KMS-11 (cell line): ENCODE results near the gene ATXN7.

Source experiments
- H2AFZ ChIP-seq: fragments of 200-600 bp; sonication (generic); 2 replicates; pipeline ENCODE4 v1.6.1; 2016; ENCODE audit warnings: antibody characterized with exemption, mixed run types, low read depth
- H3K27ac ChIP-seq: fragments of 200-600 bp; sonication (generic); 2 replicates; pipeline ENCODE4 v1.6.1; 2016; ENCODE audit warnings: mild to moderate bottlenecking, mixed run types
- H3K27me3 ChIP-seq: fragments of 200-600 bp; sonication (generic); 2 replicates; pipeline ENCODE4 v1.6.1; 2017; ENCODE audit warnings: mild to moderate bottlenecking, low read depth, mixed run types, moderate library complexity; ENCODE audit not compliant: insufficient read depth
- H3K36me3 ChIP-seq: fragments of 200-600 bp; sonication (generic); 2 replicates; pipeline ENCODE4 v1.6.1; 2017; ENCODE audit warnings: mild to moderate bottlenecking, mixed run types; ENCODE audit not compliant: insufficient read depth
- H3K4me1 ChIP-seq: fragments of 200-600 bp; sonication (generic); 2 replicates; pipeline ENCODE4 v1.6.1; 2016; ENCODE audit warnings: mild to moderate bottlenecking, low read depth, mixed run types; ENCODE audit not compliant: poor library complexity, severe bottlenecking
- H3K4me2 ChIP-seq: fragments of 200-600 bp; sonication (generic); 2 replicates; pipeline ENCODE4 v1.7.0; 2016; ENCODE audit warnings: mild to moderate bottlenecking, mixed run types
- H3K4me3 ChIP-seq: fragments of 200-600 bp; sonication (generic); IDR thresholded peaks from 2 replicates; pipeline ENCODE4 v1.6.1; 2017; ENCODE audit warnings: low read depth, low read length, mixed read lengths; ENCODE audit not compliant: insufficient read depth
- H3K79me2 ChIP-seq: fragments of 200-600 bp; sonication (generic); 2 replicates; pipeline ENCODE4 v1.6.1; 2016; ENCODE audit warnings: low read depth, mixed run types; ENCODE audit not compliant: insufficient read depth
- H3K9ac ChIP-seq: fragments of 200-600 bp; sonication (generic); 2 replicates; pipeline ENCODE4 v1.6.1; 2016; ENCODE audit warnings: mild to moderate bottlenecking, mixed run types
- H4K20me1 ChIP-seq: fragments of 200-600 bp; sonication (generic); 2 replicates; pipeline ENCODE4 v1.6.1; 2016; ENCODE audit warnings: mild to moderate bottlenecking, mixed run types; ENCODE audit not compliant: insufficient read depth
- TF ChIP-seq, protein P1 (sequence below): fragments of 200-600 bp; sonication (generic); conservative IDR thresholded peaks from 2 replicates; pipeline ENCODE4 v1.6.1; 2017; ENCODE audit warnings: low read depth, mild to moderate bottlenecking, antibody characterized with exemption, low read length, moderate library complexity, mixed read lengths

Gene ATXN7

DNA sequence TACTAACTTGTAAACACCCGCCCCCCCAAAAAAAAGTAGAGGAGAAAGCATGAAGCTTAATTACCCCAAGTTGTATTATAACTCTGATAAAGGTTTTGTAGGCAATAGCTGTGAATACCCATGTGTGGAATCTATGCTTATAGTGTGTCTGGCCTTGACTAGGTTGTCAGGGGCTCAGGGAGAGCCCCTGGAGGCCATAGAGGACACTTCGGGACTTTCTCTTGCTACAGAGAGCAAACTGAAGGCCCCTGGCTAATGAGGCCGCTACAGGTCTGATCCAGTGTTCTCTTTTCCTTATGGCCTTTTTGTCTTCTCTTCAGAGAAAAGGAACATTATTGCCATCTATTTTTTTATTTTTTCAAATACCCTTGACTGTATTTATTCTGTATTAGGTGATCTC is 67.6 kb downstream of the ATXN7 start:
- no peak overlapping the region for H3K27ac ChIP-seq
- no peaks in the 10 kb centered on the region for H4K20me1 ChIP-seq
- no peaks in the 10 kb centered on the region for H3K27me3 ChIP-seq
- H2AFZ ChIP-seq, result no peak overlapping the region
- TF ChIP-seq, protein P1, sequence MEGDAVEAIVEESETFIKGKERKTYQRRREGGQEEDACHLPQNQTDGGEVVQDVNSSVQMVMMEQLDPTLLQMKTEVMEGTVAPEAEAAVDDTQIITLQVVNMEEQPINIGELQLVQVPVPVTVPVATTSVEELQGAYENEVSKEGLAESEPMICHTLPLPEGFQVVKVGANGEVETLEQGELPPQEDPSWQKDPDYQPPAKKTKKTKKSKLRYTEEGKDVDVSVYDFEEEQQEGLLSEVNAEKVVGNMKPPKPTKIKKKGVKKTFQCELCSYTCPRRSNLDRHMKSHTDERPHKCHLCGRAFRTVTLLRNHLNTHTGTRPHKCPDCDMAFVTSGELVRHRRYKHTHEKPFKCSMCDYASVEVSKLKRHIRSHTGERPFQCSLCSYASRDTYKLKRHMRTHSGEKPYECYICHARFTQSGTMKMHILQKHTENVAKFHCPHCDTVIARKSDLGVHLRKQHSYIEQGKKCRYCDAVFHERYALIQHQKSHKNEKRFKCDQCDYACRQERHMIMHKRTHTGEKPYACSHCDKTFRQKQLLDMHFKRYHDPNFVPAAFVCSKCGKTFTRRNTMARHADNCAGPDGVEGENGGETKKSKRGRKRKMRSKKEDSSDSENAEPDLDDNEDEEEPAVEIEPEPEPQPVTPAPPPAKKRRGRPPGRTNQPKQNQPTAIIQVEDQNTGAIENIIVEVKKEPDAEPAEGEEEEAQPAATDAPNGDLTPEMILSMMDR, result no peak
- H3K4me3 ChIP-seq, result no peak overlapping the region
- no peaks in the 10 kb centered on the region for H3K36me3 ChIP-seq
- H3K4me1 ChIP-seq, result peaks cover 18% of the 10 kb centered on the region
- H3K79me2 ChIP-seq, result peaks cover 12% of the 10 kb centered on the region; the same call in 1 of the 2 replicates
- H3K9ac ChIP-seq, result no peak overlapping the region
- H3K4me2 ChIP-seq, result no peak overlapping the region

DNA sequence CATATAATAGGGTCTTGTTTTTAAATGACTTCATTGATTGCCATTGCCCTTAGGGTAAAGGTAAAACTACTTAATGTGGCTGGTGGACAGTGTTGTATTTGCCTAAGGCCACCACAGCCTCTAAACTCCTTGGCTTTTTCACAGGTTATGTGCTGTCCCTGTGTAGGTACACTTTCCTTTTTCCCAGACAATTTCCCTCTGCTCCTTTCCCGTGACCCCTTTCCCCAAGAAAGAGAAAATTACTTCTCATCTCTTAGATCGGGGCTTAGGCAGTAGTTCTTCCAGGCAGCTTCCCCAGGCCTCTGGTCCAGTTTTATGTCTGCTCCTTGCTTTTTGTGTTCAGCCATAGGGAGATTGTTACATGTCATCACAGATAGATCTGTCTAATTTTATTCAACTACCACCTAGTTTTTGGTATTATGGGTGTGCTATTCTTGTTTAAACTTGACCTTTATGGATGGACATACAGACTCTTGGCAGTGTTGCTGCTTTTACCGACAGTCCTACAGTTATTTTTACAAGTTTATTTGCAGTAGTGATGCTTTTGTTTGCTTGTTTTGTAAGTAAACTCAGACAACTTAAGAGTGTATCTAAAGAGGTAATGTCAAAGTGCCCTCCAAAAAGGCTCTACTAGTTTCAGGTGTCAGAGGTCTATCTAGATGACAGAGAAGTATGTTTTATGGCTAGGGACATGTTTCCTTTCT is 69.0 kb downstream of the ATXN7 start:
- H3K27me3 ChIP-seq, result no peaks in the 10 kb centered on the region
- H3K9ac ChIP-seq, result no peak overlapping the region
- H3K27ac ChIP-seq, result no peak overlapping the region
- no peak overlapping the region for H2AFZ ChIP-seq
- H3K4me1 ChIP-seq, result peaks cover 30% of the 10 kb centered on the region
- no peak overlapping the region for H3K4me2 ChIP-seq
- TF ChIP-seq, protein P1, result no peak
- H4K20me1 ChIP-seq, result 0 out of 2 replicates have a peak, but pooled peaks cover 4% of the 10 kb centered on the region
- H3K4me3 ChIP-seq, result no peak overlapping the region
- no peaks in the 10 kb centered on the region for H3K36me3 ChIP-seq
- H3K79me2 ChIP-seq, result peaks cover 12% of the 10 kb centered on the region; the same call in 1 of the 2 replicates

DNA sequence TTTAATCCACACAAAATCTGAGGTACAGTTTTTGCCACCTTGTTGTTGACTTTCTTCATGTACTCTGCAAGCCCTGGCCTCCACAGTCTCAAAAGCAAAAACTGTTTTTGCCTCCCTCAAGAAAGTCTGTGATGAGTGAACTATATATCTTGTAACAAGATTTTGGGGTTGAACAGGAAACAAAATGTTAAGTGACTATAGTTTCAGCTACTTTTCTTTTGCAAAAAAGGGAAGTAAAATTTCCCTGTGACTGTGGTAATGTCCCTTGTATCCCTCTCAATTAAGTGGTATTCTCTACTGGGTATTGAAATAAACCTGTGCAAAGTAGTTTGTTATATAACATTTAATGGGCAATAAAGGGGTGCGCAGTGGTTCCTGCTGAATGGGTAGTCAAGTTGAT is 69.8 kb downstream of the ATXN7 start:
- no peak overlapping the region for H3K27ac ChIP-seq
- no peak overlapping the region for H3K9ac ChIP-seq
- no peaks in the 10 kb centered on the region for H3K36me3 ChIP-seq
- no peak overlapping the region for H2AFZ ChIP-seq
- 0 out of 2 replicates have a peak, but pooled peaks cover 10% of the 10 kb centered on the region for H4K20me1 ChIP-seq
- no peaks in the 10 kb centered on the region for H3K27me3 ChIP-seq
- H3K4me2 ChIP-seq, result no peak overlapping the region
- TF ChIP-seq, protein P1, result no peak
- H3K79me2 ChIP-seq, result peaks cover 12% of the 10 kb centered on the region; the same call in 1 of the 2 replicates
- peaks cover 38% of the 10 kb centered on the region for H3K4me1 ChIP-seq
- no peak overlapping the region for H3K4me3 ChIP-seq

DNA sequence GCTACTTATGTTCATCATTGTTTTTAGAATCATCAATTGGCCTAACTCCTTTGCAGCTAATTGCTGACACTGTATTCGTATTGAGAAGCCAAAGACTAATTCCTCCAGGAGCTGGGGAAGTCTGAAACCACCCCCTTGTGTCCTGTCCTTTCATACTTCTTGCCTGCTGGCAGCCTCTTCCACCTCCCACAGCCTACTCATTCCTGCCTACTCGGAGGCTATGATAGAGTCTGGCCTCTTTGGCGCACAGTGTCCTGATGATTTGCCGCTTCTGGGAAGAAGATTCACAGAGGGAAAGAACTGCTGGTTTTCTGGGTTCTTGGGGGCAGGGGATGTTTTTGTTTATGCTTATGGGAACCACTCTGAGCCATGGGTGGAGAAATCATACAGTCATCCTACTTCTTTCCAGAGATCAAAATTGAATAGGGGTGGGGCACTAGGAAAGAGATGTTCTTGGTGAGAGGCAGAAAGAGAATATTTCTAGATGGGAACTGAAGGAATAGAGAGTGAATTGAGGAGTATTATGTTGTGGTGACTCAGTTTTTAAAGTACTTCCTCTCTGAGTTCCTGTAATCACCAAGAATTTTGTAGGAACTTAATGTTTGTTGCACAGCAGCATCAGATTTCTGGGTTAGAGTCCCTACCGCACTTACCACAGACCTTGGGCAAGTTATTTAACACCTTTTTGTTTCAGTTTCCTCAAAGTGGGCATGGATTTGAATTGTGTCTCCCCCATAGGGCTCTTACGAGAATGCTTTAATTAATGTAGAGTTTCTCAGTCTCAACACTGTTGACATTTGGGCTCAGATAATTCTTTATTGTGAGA is 70.6 kb downstream of the ATXN7 start:
- peaks cover 46% of the 10 kb centered on the region for H3K4me1 ChIP-seq
- H3K36me3 ChIP-seq, result no peaks in the 10 kb centered on the region
- H3K27me3 ChIP-seq, result no peaks in the 10 kb centered on the region
- TF ChIP-seq, protein P1, result no peak
- no peak overlapping the region for H3K9ac ChIP-seq
- no peak overlapping the region for H3K27ac ChIP-seq
- peaks cover 12% of the 10 kb centered on the region; the same call in 1 of the 2 replicates for H3K79me2 ChIP-seq
- H2AFZ ChIP-seq, result no peak overlapping the region
- no peak overlapping the region for H3K4me3 ChIP-seq
- no peak overlapping the region for H3K4me2 ChIP-seq
- 0 out of 2 replicates have a peak, but pooled peaks cover 10% of the 10 kb centered on the region for H4K20me1 ChIP-seq
